Ovary (tissue), 9 donors: ENCODE data around the gene COQ8B. TPM values are rescaled to one million over a fixed set of nuclear protein-coding genes. Genes with fewer than 3 reads are reported as not detected.

Source experiments
- DNase-seq, 5 donors: peaks; one replicate each; pipeline ENCODE4 v3.0.0-alpha.2; 2019 to 2020
- H3K27ac ChIP-seq, 2 donors: fragments of 200-600 bp; one replicate each; pipeline versions ENCODE4 v1.5.1 to v1.8.0; 2019 to 2022
- H3K27me3 ChIP-seq: fragments of 200-600 bp; one replicate; pipeline ENCODE4 v1.8.0; 2022
- H3K36me3 ChIP-seq: fragments of 200-600 bp; sonication (generic); one replicate; pipeline ENCODE4 v1.5.1; 2019
- H3K4me1 ChIP-seq: one replicate; pipeline ENCODE4 v1.8.1; 2013; ENCODE audit warnings: mild to moderate bottlenecking, moderate library complexity; ENCODE audit not compliant: insufficient read depth
- H3K4me3 ChIP-seq: fragments of 200-600 bp; sonication (generic); one replicate; pipeline ENCODE4 v1.5.1; 2017
- H3K9me3 ChIP-seq, 2 donors: fragments of 200-600 bp in 1 of 2; sonication (generic) in 1 of 2; one replicate each; pipeline versions ENCODE4 v1.5.1 to v1.8.1; 2013 to 2019; ENCODE audit warnings: mild to moderate bottlenecking in 1 of 2, moderate library complexity in 1 of 2
- EP300 ChIP-seq: sonication (generic); formaldehyde crosslinking; IDR thresholded peaks from one replicate; pipeline ENCODE4 v1.6.1; 2017; ENCODE audit warnings: antibody characterized with exemption
- POLR2A ChIP-seq: fragments of 450-650 bp; IDR thresholded peaks from one replicate; pipeline ENCODE4 v1.6.1; 2017; ENCODE audit warnings: antibody characterized with exemption, mild to moderate bottlenecking, moderate library complexity
- WGBS, 3 donors: extraction: QIAGEN DNeasy Blood & Tissue Kit in 1 of 3; methylation state at CpG; one replicate each; pipeline versions ENCODE4 v1.1.5 to v1.1.7; 2013 to 2017; 5-methylcytosine and 5-hydroxymethylcytosine counted together
- intact Hi-C, 4 donors: fragments of 100-400 bp; cut with DNase I; formaldehyde crosslinking; loops; one replicate each; pipeline versions ENCODE4 v1.11.0 to v1.15.1; 2022 to 2023
- polyA plus RNA-seq, 2 donors: library from polyadenylated mRNA; stranded (reverse); fragments of 200-250 nt in 1 of 2; fragments of 350-450 nt in 1 of 2; fragmentation: Illumina TruSeq in 1 of 2; extraction: RNeasy Lipid Tissue Mini Kit (QIAGEN cat#74804) in 1 of 2; gene quantifications; one replicate each; pipeline ENCODE4 v1.2.3, GENCODE V29; 2013 to 2014
- total RNA-seq, 7 donors: library from RNA; depleted of rRNA in 2 of 7; stranded (reverse); fragments of >200 nt in 2 of 7; fragmentation: NEBNext Ultra II Directional in 3 of 7; extraction: Animal tissue kit (Norgen Biotek cat#: 25700) in 3 of 7; gene quantifications; one replicate each; pipeline versions ENCODE4 v1.1.0 to v1.2.4, GENCODE V29; 2016 to 2023
- TF ChIP-seq, protein P1 (sequence below), 3 donors: fragments of 450-650 bp in 2 of 3; fragments of 200-600 bp in 1 of 3; IDR thresholded peaks; one replicate each; pipeline versions ENCODE4 v1.5.1 to v1.8.0; 2016 to 2022; ENCODE audit warnings: antibody characterized with exemption in 3 of 3, mild to moderate bottlenecking in 1 of 3
- donor health status: DM: no; HTN: no; CAD: no; lungs with moderate emphysema.
- donor health status: DM: no; HTN: no; CAD: no.
- donor health status: Bipolar disorder and iron deficiency.
- donor health status: DM: yes; HTN: yes; CAD: no.
- donor health status: DM: no; HTN: no; CAD: no.
- donor health status: DM: yes; HTN: yes; CAD: no.

Gene COQ8B
- total and polyA plus RNA-seq, 9 donors: 8.3 to 51.2 (median 41.5) TPM

DNA sequence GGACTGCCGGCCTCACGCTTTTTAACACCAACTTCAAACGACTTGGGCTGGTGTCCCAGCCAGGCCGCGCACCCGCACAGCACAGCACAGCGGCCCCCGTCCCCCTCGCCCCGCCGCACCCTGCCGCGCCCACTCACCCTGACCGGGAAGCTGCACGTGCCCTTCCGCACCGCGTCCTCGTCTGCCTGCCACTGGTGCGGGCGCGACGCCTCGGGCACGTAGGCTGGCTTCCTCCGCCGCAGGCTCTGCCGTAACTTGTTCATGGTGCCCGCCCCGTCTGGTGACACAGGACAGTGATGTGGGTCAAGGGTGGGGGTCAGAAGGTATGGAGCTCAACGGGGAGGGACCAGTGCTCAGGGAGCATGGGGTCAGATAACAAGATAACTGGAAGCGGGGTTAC lies 32.4 kb downstream of the COQ8B start:
- no peaks in the 10 kb centered on the region for H3K9me3 ChIP-seq
- H3K27me3 ChIP-seq: no peaks in the 10 kb centered on the region
- no peaks in the 10 kb centered on the region for H3K36me3 ChIP-seq
- no peak for DNase-seq
- no peak overlapping the region for H3K27ac ChIP-seq
- intact Hi-C loops: no loop called here
- peaks cover 12% of the 10 kb centered on the region for H3K4me1 ChIP-seq
- no peak overlapping the region for H3K4me3 ChIP-seq
- WGBS, 3 donors: 92 to 94% (median 92%) methylated on average over 32 of the region's 32 CpGs
- TF ChIP-seq, protein P1, sequence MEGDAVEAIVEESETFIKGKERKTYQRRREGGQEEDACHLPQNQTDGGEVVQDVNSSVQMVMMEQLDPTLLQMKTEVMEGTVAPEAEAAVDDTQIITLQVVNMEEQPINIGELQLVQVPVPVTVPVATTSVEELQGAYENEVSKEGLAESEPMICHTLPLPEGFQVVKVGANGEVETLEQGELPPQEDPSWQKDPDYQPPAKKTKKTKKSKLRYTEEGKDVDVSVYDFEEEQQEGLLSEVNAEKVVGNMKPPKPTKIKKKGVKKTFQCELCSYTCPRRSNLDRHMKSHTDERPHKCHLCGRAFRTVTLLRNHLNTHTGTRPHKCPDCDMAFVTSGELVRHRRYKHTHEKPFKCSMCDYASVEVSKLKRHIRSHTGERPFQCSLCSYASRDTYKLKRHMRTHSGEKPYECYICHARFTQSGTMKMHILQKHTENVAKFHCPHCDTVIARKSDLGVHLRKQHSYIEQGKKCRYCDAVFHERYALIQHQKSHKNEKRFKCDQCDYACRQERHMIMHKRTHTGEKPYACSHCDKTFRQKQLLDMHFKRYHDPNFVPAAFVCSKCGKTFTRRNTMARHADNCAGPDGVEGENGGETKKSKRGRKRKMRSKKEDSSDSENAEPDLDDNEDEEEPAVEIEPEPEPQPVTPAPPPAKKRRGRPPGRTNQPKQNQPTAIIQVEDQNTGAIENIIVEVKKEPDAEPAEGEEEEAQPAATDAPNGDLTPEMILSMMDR (IDR thresholded peaks at IDR 0.05): no peak
- TF ChIP-seq EP300: no peak
- TF ChIP-seq POLR2A: no peak

DNA sequence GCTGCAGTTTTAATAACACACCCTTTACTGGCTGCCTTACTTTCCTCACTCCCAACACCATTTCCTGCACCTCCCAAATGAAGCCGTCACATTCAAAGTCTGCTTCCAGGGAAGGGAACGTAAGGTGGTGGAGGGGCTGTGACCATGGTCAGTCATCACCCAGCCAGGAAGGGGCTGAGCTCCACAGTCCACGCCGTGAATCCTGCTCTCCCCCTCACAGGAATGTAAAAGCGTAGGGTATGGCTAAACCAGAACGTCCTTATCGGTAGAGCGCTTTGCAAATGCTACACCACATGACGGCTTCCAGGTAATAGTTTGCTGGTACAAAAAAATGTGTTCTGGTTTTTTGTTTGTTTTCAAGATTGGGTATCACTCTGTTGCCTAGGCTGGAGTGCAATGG lies 33.2 kb downstream of the COQ8B start:
- intact Hi-C loops: no loop called here
- TF ChIP-seq EP300 (no peak), POLR2A (no peak)
- no peaks in the 10 kb centered on the region for H3K9me3 ChIP-seq

DNA sequence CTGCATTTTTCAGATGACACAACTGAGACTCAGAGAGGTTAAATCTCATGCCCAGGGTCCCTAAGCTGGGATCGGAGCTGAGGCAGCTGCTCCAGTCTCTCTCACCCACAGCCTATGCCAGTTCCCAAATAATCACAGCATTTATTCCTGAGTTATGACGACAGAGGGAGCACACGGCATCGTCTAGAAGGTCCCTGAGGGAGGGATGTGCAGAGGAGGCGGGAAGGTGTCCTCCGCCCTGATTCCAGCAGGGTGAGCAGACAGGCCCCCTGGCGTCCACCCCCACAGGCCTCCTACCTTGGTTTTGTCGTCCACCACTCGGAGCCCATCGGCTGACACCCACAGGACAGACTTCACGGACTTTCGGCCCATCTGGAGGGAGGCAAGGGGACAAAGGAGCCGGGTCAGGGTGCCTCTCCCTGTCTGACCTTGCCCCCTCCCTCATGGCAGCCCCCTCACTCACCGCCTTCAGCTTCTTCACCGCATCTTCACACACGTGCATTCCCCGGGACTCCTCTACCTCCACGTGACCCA lies 34.2 kb downstream of the COQ8B start:
- Histone ChIP-seq H3K9me3 (no peaks in the 10 kb centered on the region), H3K27me3 (no peaks in the 10 kb centered on the region), H3K4me1 (peaks cover 4% of the 10 kb centered on the region), H3K36me3 (no peaks in the 10 kb centered on the region), H3K4me3 (no peak overlapping the region), H3K27ac (no peak overlapping the region)
- WGBS, 3 donors: 81 to 88% (median 83%) methylated on average over 18 of the region's 18 CpGs
- intact Hi-C loops: no loop called here
- DNase-seq: no peak
- TF ChIP-seq, protein P1 (IDR thresholded peaks at IDR 0.05): no peak
- TF ChIP-seq EP300: no peak

More for the DNA sequence above, 33.2 kb downstream of the COQ8B start:
- H3K27ac ChIP-seq: no peak overlapping the region
- WGBS, 3 donors: 81 to 89% (median 86%) methylated on average over 9 of the region's 9 CpGs
- H3K4me1 ChIP-seq: peaks cover 12% of the 10 kb centered on the region
- H3K27me3 ChIP-seq: no peaks in the 10 kb centered on the region
- no peak for DNase-seq
- no peaks in the 10 kb centered on the region for H3K36me3 ChIP-seq
- no peak overlapping the region for H3K4me3 ChIP-seq

DNA sequence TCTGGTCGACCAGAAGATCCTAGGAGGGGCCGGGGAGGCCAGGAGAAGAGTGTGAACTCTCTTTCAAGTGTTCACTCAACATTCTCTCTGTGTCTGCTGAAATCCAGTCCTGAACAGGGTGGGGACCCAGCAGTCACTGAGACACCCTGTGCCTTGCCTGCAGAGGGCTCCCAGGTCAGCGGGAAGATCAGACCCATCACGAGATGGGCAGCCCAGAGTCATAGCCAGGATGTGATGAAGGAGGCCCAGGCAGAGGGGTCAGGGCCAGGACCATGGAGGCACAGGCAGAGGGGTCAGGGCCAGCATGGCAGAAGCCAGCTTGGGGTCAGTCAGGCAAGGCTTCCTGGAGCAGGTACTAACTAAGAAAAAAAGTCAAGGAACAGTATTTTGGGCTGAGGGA lies 35.6 kb downstream of the COQ8B start:
- 79 to 87% (median 81%) methylated on average over 4 of the region's 4 CpGs for WGBS, 3 donors
- TF ChIP-seq EP300: no peak
- no peak for TF ChIP-seq POLR2A
- TF ChIP-seq, protein P1 (IDR thresholded peaks at IDR 0.05): no peak
- H3K4me1 ChIP-seq: no peaks in the 10 kb centered on the region
- H3K27ac ChIP-seq: no peak overlapping the region
- no peaks in the 10 kb centered on the region for H3K36me3 ChIP-seq
- H3K9me3 ChIP-seq: no peaks in the 10 kb centered on the region
- no peak overlapping the region for H3K4me3 ChIP-seq
- H3K27me3 ChIP-seq: no peaks in the 10 kb centered on the region
- DNase-seq: no peak
- intact Hi-C loops: no loop called here

DNA sequence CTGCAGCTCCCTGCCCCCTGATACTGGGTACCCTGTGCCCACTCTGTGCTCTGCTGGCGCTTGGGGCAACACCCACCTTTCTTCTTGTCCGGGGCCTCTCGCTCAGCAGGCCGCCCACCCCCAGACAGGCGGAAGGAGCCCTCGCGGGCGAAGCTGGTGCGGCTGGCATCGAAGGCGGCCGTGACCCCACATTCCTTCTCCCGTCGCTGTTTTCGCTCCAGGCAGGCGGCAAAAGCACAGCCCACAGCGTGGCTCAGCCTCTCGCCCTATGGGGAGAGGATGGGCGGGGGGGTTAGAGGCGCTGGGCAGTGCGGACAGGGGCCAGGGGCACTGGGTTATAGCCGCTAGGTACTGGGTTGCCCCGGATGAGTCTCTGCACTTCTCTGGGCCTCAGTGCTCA lies 39.5 kb downstream of the COQ8B start:
- DNase-seq: no peak
- no peaks in the 10 kb centered on the region for H3K27me3 ChIP-seq
- intact Hi-C loops: no loop called here
- TF ChIP-seq, protein P1 (IDR thresholded peaks at IDR 0.05): no peak
- TF ChIP-seq POLR2A (no peak), EP300 (no peak)
- H3K27ac ChIP-seq: no peak overlapping the region
- no peaks in the 10 kb centered on the region for H3K36me3 ChIP-seq
- H3K4me1 ChIP-seq: no peaks in the 10 kb centered on the region
- WGBS, 3 donors: 90 to 92% (median 90%) methylated on average over 23 of the region's 23 CpGs
- H3K9me3 ChIP-seq: no peaks in the 10 kb centered on the region
- no peak overlapping the region for H3K4me3 ChIP-seq
